CD14-positive monocyte (primary cell): ENCODE data around the gene TBX3. TPM values are rescaled to one million over a fixed set of nuclear protein-coding genes. Genes with fewer than 3 reads are reported as not detected.

Source experiments
- DNase-seq, 3 donors: peaks; one replicate each; pipeline ENCODE4 v3.0.0-alpha.2; 2011 to 2022
- H2AFZ ChIP-seq: 2 replicates; pipeline ENCODE4 v1.6.0; 2012; ENCODE audit warnings: mild to moderate bottlenecking, low read depth, low read length, inconsistent platforms; ENCODE audit not compliant: insufficient read depth, poor library complexity, severe bottlenecking
- H3K27ac ChIP-seq, 2 donors: 1 replicate in 1 of 2; 2 replicates in 1 of 2; pipeline ENCODE4 v1.5.1; 2012 to 2013; ENCODE audit warnings: low read length in 2 of 2, control low read depth in 1 of 2, inconsistent platforms in 1 of 2, low read depth in 1 of 2, mild to moderate bottlenecking in 1 of 2
- H3K27me3 ChIP-seq, 2 donors: one replicate each; pipeline versions ENCODE4 v1.6.0 to v1.6.1; 2011 to 2013; ENCODE audit warnings: low read length in 2 of 2; ENCODE audit not compliant: control insufficient read depth in 2 of 2, insufficient read depth in 2 of 2
- H3K36me3 ChIP-seq, 2 donors: replicated peaks in 1 of 2; 1 replicate in 1 of 2; 2 replicates in 1 of 2; pipeline versions ENCODE4 v1.5.1 to v1.6.1; 2012 to 2013; ENCODE audit warnings: low read length in 2 of 2, control low read depth in 1 of 2, inconsistent platforms in 1 of 2, mild to moderate bottlenecking in 1 of 2; ENCODE audit not compliant: insufficient read depth in 2 of 2, control insufficient read depth in 1 of 2
- H3K4me1 ChIP-seq, 2 donors: 1 replicate in 1 of 2; 2 replicates in 1 of 2; pipeline versions ENCODE4 v1.5.1 to v1.6.1; 2012 to 2013; ENCODE audit warnings: low read length in 2 of 2, control low read depth in 1 of 2, inconsistent platforms in 1 of 2, mild to moderate bottlenecking in 1 of 2, moderate library complexity in 1 of 2; ENCODE audit not compliant: insufficient read depth in 2 of 2, control insufficient read depth in 1 of 2
- H3K4me2 ChIP-seq: replicated peaks from 2 replicates; pipeline ENCODE3; 2012; ENCODE audit warnings: low read length, moderate library complexity, mild to moderate bottlenecking; ENCODE audit not compliant: poor library complexity, severe bottlenecking; ENCODE audit errors: extremely low read depth
- H3K4me3 ChIP-seq, 3 experiments: fragments of 200-600 bp in 1 of 3; sonication (generic) in 1 of 3; replicated peaks in 1 of 3; 1 replicate in 2 of 3; 2 replicates in 1 of 3; pipeline ENCODE4 v1.5.1; 2011 to 2013; ENCODE audit warnings: low read length in 3 of 3, mild to moderate bottlenecking in 3 of 3, control low read depth in 2 of 3, low read depth in 2 of 3, inconsistent platforms in 1 of 3, moderate library complexity in 1 of 3
- H3K79me2 ChIP-seq: 2 replicates; pipeline ENCODE4 v1.6.0; 2012; ENCODE audit warnings: mild to moderate bottlenecking, control low read depth, inconsistent platforms, low read length, moderate library complexity; ENCODE audit not compliant: insufficient read depth
- H3K9ac ChIP-seq: 2 replicates; pipeline ENCODE4 v1.6.0; 2017; ENCODE audit warnings: low read length, mild to moderate bottlenecking; ENCODE audit not compliant: insufficient read depth, poor library complexity, severe bottlenecking
- H3K9me3 ChIP-seq, 2 donors: replicated peaks in 1 of 2; 1 replicate in 1 of 2; 2 replicates in 1 of 2; pipeline versions ENCODE4 v1.5.1 to v1.6.1; 2012 to 2013; ENCODE audit warnings: low read length in 2 of 2, control low read depth in 1 of 2; ENCODE audit not compliant: control insufficient read depth in 1 of 2, insufficient read depth in 1 of 2
- H4K20me1 ChIP-seq: 2 replicates; pipeline ENCODE4 v1.6.0; 2012; ENCODE audit warnings: mild to moderate bottlenecking, low read length, control low read depth, moderate library complexity; ENCODE audit not compliant: insufficient read depth
- H3K27ac Mint-ChIP-seq, 7 donors: one replicate each; pipeline ENCODE4 v1.8.0; 2020; ENCODE audit warnings: mild to moderate bottlenecking in 7 of 7, mixed read lengths in 7 of 7, moderate library complexity in 6 of 7, inconsistent platforms in 2 of 7
- H3K27me3 Mint-ChIP-seq, 3 donors: one replicate each; pipeline ENCODE4 v1.8.0; 2021 to 2022; ENCODE audit warnings: low read depth in 3 of 3, mild to moderate bottlenecking in 3 of 3, mixed read lengths in 3 of 3, moderate library complexity in 3 of 3, inconsistent platforms in 1 of 3
- H3K36me3 Mint-ChIP-seq, 2 donors: one replicate each; pipeline ENCODE4 v1.8.0; 2020; ENCODE audit warnings: mixed read lengths in 2 of 2, inconsistent platforms in 1 of 2, mild to moderate bottlenecking in 1 of 2
- H3K4me1 Mint-ChIP-seq: one replicate; pipeline ENCODE4 v1.8.0; 2020; ENCODE audit warnings: mild to moderate bottlenecking, mixed read lengths
- H3K4me3 Mint-ChIP-seq, 2 donors: one replicate each; pipeline ENCODE4 v1.8.0; 2020; ENCODE audit warnings: mild to moderate bottlenecking in 2 of 2, mixed read lengths in 2 of 2, moderate library complexity in 1 of 2
- H3K9me3 Mint-ChIP-seq, 7 donors: one replicate each; pipeline ENCODE4 v1.8.0; 2020 to 2022; ENCODE audit warnings: mixed read lengths in 7 of 7, mild to moderate bottlenecking in 6 of 7, moderate library complexity in 6 of 7, inconsistent platforms in 2 of 7
- WGBS: methylation state at CpG from one replicate; pipeline ENCODE4 v1.1.5; 2013; ENCODE audit warnings: missing lambda C conversion rate; ENCODE audit not compliant: insufficient coverage; 5-methylcytosine and 5-hydroxymethylcytosine counted together
- intact Hi-C, 2 donors: fragments of 100-400 bp; cut with micrococcal nuclease; formaldehyde crosslinking; loops; one replicate each; pipeline versions ENCODE4 v1.15.0 to v1.15.1; 2023
- polyA plus RNA-seq, 3 donors: library from polyadenylated mRNA; depleted of rRNA in 1 of 3; unstranded in 2 of 3; stranded (reverse) in 1 of 3; fragments of 300-500 nt in 2 of 3; fragments of >200 nt in 1 of 3; fragmentation: Illumina TruSeq in 2 of 3; gene quantifications; 1 replicate in 2 of 3; 2 replicates in 1 of 3; pipeline ENCODE4 v1.2.3, GENCODE V29; 2012 to 2021
- TF ChIP-seq, protein P1 (sequence below): fragments of 200-600 bp; IDR thresholded peaks from one replicate; pipeline ENCODE4 v1.8.0; 2022; ENCODE audit warnings: antibody characterized with exemption, mild to moderate bottlenecking

The TBX3 gene
- polyA plus RNA-seq, 3 donors, result 0.04 to 0.13 TPM; not detected in 1

DNA sequence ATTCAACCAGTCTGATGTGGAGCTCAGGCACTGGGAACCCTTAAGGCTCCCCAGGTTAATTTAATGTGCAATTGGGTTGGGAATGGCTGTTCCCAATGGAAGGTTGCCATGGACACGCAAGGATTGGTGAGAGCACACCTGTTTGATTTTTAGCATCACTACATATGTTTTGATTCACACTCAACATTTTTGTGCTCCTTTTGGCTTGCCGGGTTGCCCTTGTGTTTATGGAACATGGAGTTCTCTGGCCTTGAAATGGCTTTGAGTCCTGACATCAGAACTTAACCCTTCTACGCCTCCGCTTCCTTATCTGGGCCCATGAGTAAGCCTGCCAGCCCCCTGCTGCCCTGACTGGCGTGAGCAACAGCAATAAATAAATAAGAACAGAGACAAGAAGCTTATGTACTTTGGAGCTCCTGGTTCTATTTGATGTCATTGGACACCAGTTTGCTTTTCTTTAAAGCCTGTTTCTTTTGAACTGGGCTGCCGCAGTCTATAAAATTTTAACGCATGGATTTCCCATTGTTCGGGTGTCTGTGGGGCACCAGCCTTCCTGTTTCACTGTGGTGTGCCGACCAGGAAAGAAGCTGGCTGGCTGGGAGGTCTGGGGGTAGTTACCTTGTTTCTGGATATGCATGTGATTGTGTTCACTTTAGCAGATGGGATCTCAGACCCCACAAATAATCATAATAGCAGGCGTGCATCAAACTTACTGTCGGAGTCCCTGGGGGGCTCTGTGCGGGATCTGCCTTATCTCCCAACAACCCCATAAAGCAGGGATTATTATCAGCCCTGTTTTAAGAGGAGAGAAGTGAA is 27.8 kb downstream of the TBX3 start:
- Mint-ChIP-seq H3K36me3 (no peaks in the 10 kb centered on the region), H3K4me3 (no peak overlapping the region), H3K27ac (no peak overlapping the region), H3K4me1 (no peaks in the 10 kb centered on the region), H3K9me3 (no peaks in the 10 kb centered on the region), H3K27me3 (peaks cover 21 to 32% (median 30%) of the 10 kb centered on the region in 3 donors)
- Histone ChIP-seq H3K27me3 (peaks cover 0 to 5% of the 10 kb centered on the region in 2 donors), H3K79me2 (no peaks in the 10 kb centered on the region), H3K4me2 (no peak overlapping the region), H3K9ac (no peak overlapping the region), H2AFZ (no peak overlapping the region), H3K9me3 (no peaks in the 10 kb centered on the region), H3K36me3 (no peaks in the 10 kb centered on the region), H3K4me3 (no peak overlapping the region), H4K20me1 (no peaks in the 10 kb centered on the region), H3K4me1 (no peaks in the 10 kb centered on the region), H3K27ac (no peak overlapping the region)
- TF ChIP-seq, protein P1, sequence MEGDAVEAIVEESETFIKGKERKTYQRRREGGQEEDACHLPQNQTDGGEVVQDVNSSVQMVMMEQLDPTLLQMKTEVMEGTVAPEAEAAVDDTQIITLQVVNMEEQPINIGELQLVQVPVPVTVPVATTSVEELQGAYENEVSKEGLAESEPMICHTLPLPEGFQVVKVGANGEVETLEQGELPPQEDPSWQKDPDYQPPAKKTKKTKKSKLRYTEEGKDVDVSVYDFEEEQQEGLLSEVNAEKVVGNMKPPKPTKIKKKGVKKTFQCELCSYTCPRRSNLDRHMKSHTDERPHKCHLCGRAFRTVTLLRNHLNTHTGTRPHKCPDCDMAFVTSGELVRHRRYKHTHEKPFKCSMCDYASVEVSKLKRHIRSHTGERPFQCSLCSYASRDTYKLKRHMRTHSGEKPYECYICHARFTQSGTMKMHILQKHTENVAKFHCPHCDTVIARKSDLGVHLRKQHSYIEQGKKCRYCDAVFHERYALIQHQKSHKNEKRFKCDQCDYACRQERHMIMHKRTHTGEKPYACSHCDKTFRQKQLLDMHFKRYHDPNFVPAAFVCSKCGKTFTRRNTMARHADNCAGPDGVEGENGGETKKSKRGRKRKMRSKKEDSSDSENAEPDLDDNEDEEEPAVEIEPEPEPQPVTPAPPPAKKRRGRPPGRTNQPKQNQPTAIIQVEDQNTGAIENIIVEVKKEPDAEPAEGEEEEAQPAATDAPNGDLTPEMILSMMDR, result no peak
- intact Hi-C loops, result no loop called here
- no peak for DNase-seq
- 25% methylated on average over 6 of the region's 12 CpGs for WGBS

DNA sequence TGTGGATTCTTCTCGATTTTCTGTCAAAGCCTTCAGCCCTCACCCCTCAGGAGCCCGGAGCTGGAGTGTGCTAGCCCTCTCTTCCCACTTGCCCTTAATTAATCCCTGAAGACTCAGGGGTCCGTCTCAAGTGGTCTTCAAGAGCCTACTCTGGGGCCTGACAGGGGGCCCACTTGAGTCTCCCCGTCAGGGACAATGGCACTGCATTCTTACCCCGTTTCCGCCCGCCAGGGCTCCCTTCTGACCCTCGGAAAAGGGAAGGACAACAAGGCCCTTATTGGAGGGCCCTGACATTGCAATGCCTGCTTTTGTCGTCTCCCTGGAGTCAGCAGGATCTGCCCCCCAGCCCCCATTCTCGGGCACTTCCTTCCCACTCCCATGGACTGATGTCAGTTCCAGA is 34.4 kb downstream of the TBX3 start:
- Histone ChIP-seq H3K9me3 (no peaks in the 10 kb centered on the region), H2AFZ (no peak overlapping the region), H4K20me1 (no peaks in the 10 kb centered on the region), H3K9ac (no peak overlapping the region), H3K27ac (no peak overlapping the region), H3K4me1 (no peaks in the 10 kb centered on the region), H3K36me3 (no peaks in the 10 kb centered on the region), H3K27me3 (peaks cover 0 to 2% of the 10 kb centered on the region in 2 donors), H3K4me2 (no peak overlapping the region), H3K79me2 (no peaks in the 10 kb centered on the region), H3K4me3 (no peak overlapping the region)
- Mint-ChIP-seq H3K36me3 (no peaks in the 10 kb centered on the region), H3K4me1 (no peaks in the 10 kb centered on the region), H3K4me3 (no peak overlapping the region), H3K9me3 (no peaks in the 10 kb centered on the region), H3K27me3 (peaks cover 11 to 17% (median 15%) of the 10 kb centered on the region in 3 donors), H3K27ac (no peak overlapping the region)
- no peak for DNase-seq
- WGBS, result 34% methylated on average over 10 of the region's 10 CpGs
- TF ChIP-seq, protein P1, result no peak
- intact Hi-C loops, result no loop called here
